NCI-H510A (cell line): ENCODE results near the gene BABAM1.
"Not testable (repeated sequence)": the region's sequence is repeated elsewhere in the genome, so short reads cannot be mapped to it uniquely, and the experiment has no call there.

ENCODE experiments used
- DNase-seq: peaks from one replicate; lab custom pipeline; 2025; lab: John Stamatoyannopoulos, UW

Gene BABAM1

DNA sequence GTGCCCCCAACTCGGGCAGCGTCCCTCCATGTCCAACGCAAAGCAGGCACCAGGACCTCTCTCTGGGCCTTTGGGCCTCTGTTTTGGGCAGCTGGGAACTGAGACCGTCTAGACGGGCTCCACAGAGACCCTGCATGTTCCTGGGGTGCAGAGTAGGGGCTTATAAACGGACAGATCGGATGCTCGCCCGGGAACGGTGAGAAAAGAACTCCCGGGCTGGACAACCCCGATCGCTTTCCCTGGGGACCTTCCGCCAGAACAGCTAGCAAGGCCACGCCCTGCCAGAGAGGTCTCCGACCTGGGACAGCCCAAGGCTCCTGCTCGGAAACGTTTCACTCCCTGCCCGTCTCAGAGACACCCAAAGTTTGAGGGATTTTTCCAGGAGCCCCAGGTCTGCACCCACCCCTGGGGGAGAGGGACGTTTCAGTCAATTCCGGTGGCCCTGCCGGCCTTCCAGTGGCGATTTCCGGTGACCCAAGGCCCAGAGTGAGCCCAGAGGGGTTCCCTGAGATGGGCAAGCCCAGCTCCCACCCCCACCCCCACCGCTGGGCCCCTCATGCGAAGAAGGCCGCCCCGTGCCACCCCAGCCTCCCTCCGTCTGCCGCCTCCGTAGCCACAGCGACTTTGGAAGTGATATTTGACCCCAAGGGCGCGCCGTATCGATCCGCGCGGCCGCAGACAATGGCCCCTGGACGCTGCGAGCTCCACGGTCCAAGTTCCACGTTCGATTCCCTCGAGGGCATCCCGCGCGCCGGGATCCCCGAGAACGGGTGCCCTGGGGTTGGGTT lies 23.2 kb upstream of the BABAM1 start:
- no peak for DNase-seq

GRCh38 chr19:17244618-17245534 lies 22.4 kb upstream of the BABAM1 start:
- DNase-seq, result no peak

- no peak for DNase-seq
Measured at GRCh38 chr19:17245535-17245984, 21.7 kb upstream of the BABAM1 start, which contains the start of gene NR2F6. TSS of gene NR2F6 (minus strand) at chr19:17245919. CDS start at chr19:17245220, 699 bp downstream.

DNA sequence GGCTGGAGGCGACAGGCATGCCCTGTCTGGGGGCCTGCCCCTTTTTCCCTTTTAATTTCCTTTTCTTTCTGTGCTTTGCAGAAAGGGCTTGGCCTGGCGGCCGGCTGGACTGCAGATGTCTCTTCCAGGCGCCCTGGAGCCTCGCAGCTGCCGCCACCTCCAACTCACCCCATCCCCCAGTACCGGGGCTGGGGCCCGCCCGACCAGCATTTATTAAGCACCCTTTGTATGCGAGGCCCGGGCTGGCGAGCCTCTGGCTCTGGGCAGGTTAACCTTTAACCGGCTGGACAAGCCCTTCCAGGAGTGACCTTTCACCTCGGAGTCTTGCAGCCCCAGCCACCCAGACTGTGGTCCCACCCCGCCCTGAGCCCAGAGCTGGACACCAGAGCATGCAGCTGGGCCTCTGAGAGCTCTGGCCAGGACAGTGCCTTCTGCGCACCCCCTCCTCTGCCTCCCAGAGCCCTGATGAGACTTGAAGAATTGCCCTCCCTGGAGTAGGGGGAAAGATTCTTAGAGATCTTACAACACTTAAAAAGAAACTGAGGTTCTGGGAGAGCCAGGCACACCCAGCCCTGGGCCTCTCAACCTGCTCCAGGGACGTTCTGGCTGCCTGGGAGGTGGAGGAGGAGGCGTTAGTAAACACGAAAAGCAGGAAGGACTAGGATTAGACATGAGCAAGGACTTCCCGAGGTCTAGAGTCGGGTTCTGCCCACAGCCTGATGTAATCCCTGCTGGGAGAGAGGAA lies 20.4 kb upstream of the BABAM1 start:
- DNase-seq, result no peak

DNA sequence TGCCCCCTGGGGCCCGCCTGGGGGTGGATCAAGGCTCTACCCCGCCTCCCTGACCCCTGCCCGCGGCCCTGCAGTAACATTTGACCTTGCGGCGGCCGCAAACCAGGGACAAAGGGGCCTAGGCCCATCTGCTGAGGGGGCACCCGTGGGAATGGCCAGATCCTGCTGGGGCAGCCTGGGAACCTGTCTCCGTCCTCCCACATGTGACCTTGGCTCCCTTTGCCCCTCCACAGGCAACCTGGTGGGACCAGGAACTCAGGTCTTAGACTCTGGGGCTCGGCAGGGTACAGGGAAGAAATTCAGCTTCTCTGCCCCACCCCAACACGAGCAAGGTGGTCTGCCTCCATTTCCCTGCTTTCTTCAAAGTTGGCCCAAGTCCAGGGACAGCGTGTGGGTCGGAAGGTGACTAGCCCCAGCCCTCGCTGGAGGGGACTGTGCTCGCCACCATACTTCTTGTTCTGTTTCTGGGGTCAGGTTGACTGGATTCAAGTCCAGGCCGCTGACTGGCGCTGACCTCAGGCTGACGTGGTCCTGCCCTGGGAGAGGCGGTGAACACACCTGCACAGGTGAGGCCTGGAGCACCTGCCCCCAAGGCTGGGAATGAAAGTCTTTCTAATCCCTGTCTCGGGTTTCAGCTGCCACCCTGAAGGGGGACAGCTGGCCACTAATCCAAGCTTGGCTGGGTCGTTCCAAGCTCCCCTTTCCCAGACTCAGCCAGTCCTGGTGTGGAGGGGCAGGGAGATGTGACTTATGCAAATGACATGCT lies 19.0 kb upstream of the BABAM1 start:
- DNase-seq, result peak; percentile 92

- DNase-seq, result no peak
Measured at GRCh38 chr19:17249887-17250548, 17.2 kb upstream of the BABAM1 start.

GRCh38 chr19:17254636-17255035 lies 12.6 kb upstream of the BABAM1 start:
- DNase-seq, result no peak

DNA sequence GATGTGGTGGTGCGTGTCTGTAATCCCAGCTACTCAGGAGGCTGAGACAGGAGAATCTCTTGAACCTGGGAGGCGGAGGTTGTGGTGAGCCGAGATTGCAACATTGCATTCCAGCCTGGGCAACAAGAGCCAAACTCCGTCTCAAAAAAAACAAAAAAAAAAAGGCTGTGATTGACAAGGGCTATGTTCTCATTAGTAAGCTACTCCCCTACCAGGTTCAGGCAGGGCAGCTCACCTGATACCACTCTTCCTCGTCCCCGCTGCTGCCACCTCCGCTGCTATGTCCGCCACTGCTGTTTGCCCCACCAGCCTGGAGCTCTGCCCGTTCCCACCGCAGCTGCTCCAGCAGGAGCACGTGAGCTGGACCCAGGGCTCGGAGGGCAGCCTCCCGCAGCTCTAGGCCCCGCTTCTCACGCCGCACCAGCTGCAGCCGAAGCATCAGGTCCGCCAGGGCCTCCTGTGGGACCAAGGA lies 12.1 kb upstream of the BABAM1 start:
- DNase-seq, result peak; percentile 75

DNA sequence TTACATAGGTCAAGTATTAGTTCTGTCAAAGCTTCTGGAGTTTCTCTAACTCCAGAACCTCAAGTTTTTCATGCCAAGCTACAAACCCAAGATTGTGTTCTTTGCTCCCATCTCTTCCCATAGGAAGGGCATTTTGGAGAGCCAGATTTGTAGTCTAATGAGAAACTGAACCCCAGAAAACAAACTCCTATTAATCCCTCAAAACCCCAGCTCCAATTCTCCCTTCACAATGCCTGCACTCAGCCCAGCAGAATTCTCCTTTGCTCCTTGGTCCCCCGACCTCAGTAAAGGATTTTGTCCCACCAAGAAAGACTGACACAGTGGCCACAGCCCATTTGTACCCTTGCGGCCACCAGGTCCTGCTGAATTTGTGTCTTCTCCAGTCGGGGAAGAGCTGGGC lies 11.1 kb upstream of the BABAM1 start:
- no peak for DNase-seq

DNA sequence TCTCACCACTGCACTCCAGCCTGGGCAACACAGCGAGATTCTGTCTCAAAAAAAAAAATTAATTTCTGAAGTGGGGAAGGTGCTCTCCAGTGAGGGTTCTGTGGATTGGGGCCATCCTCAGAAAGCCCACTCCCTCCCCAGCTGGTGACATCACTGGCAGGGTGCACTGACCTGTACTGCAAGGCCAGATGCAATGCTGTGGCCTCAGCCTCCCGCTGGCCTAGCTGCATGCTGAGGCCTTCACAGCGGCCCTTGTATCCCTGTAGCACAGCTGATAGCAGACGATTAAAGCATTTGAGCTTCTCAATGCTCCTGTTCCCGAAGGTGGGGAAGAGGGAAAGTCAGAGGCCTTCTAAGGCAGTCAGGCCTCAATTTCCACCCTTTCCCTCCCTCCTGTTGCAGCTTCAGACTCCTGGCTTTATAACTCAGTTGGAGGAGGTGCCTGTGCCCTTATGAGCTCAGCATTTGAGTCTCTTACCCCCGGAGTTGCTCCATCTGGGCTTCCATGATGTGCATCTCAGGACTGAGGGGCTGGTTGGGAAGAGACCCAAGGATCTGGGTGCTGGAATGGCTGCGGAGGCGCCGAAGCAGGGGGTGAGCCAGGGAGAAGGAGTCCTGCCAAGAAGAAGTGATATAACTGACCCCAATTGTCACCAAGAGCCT lies 8.0 kb upstream of the BABAM1 start:
- DNase-seq, result no peak

DNA sequence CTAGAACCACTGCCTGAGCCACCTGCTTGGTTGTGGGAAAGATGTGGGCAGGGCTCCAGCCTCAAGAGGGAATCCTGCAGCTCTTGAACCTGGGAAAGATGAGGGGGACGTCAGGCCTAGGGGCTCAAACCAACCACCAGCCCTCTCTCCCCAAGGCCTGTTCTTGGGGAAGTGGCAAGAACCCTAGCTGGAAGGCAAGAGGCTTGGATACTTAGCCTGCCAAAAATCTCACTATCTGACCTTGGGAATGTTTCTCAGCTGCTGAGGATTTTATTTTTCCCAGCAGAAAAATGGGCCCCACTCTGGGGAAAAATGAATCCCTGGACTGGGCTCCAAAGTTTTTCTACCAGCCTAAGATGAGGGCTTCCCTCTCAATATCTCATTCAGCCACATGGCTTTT lies 7.3 kb upstream of the BABAM1 start:
- DNase-seq, result no peak

- DNase-seq, result peak; percentile 63
Measured at GRCh38 chr19:17260842-17261325, 6.4 kb upstream of the BABAM1 start.

DNA sequence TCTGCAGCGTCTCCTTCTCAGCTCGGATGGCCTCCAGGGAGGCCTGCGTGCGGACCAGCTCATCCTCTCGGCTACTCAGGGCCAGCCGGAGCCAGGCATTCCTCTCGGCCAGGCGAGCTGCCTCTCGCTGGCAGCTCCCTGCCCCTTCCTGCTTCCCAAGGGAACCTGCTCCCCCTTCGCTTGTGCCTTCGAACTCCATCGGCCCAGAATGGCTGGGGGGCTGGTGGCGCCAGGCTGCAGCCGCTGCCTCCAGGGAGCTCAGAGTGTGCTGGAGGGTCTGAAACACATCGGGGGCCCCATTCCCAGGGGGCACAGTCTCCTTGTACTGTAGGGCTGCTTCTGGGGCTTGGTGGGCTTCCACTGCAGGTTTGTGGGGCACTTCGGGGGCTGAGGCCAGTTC lies 4.7 kb upstream of the BABAM1 start:
- no peak for DNase-seq

GRCh38 chr19:17263712-17264640 lies 3.3 kb upstream of the BABAM1 start:
- no peak for DNase-seq

DNA sequence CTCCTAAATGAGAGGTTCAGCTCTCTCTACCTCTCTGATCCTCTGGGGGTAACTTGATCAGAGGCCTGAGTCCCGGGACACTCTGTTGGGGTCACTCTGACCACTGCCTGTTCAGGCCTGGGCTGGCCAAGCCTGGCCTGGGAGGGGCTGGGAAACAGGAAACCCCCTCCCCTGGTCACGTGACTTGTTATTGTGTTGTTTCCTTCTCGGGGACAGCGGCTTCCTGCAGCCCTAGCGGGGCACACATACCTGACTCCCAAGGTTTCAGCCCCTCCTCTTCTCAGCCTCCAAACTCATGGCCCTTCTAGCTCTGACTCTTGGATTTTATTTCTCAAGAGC lies 2.6 kb upstream of the BABAM1 start, which contains the start of gene USHBP1:
Gene USHBP1, minus strand, starts transcription at position 105 of the 339 bp plus-strand sequence. CDS start 446 bp downstream, outside the sequence.
- DNase-seq, result no peak

DNA sequence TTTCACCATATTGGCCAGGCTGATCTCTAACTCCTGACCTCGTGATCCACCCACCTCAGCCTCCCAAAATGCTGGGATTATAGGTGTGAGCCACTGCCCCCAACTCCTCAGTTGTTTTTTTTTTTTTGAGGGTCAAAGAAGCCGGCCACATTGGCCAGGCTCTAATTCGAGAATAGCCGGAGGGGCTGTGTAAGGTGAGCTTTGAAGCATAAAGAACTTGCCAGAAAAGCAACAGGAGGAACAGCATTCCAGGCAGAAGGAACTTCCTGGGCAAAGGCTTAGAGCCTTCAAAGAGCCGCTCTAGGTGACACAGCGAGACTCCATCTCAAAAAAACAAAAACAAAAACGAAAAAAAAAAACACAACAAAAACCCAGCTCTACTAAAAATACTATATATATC lies 1.2 kb upstream of the BABAM1 start:
- DNase-seq, result no peak

DNA sequence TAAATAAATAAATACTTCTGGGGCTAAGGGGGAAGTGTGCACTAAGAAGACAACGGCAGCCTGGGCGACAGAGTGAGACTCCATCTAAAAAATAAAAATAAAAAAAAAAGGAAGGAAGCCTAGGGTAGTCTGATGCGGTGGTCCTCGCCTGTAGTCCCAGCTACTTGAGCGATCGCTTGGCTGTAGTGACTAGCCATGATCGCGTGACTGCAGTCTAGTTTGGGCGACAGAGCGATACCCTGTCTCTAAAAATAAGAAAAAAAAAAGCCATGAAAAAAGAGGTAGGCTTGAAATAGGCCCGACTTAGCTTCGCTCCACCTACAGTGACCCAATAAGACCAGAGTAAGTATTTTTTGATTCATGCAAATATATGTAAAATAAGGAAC lies 661 bp upstream of the BABAM1 start:
- no peak for DNase-seq

GRCh38 chr19:17268754-17269153 lies 1.5 kb downstream of the BABAM1 start:
- no peak for DNase-seq

GRCh38 chr19:17274892-17275291 lies 7.6 kb downstream of the BABAM1 start:
- not testable (repeated sequence) for DNase-seq
